ENCODE data around the gene LAYN.
A peak's percentile ranks its signal among the peaks of the same experiment; 100 is the strongest.

LAYN gene

DNA sequence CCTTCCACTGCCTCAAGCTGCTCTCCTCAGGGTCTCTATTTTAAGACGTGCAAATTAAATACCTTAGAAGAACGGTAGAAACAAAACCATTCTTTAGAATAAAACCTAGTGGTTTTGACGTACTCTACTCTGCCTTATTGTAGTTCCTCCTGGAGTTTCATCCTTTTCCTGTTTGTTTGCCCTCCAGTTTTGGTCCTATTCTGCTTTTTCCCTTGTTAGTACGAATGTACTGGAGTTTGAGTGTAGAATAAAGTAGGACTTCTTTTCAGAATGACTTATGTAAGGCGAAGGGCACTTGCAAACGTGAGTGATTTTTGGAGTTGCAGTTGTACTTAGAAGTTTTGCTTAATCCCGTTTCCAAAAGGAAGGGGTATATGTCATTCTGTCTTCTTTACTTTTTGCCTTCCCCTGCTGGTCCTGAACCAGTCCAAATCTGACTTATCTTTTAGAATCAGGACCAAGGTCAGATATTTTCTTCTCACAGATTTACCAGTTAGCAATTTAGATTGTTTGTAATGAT lies 63.2 kb downstream of the LAYN start:
- TF ChIP-seq, protein P1, sequence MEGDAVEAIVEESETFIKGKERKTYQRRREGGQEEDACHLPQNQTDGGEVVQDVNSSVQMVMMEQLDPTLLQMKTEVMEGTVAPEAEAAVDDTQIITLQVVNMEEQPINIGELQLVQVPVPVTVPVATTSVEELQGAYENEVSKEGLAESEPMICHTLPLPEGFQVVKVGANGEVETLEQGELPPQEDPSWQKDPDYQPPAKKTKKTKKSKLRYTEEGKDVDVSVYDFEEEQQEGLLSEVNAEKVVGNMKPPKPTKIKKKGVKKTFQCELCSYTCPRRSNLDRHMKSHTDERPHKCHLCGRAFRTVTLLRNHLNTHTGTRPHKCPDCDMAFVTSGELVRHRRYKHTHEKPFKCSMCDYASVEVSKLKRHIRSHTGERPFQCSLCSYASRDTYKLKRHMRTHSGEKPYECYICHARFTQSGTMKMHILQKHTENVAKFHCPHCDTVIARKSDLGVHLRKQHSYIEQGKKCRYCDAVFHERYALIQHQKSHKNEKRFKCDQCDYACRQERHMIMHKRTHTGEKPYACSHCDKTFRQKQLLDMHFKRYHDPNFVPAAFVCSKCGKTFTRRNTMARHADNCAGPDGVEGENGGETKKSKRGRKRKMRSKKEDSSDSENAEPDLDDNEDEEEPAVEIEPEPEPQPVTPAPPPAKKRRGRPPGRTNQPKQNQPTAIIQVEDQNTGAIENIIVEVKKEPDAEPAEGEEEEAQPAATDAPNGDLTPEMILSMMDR (IDR thresholded peaks at IDR 0.05; ENCODE audit: low read depth, low read length, missing control alignments): no peak
- Histone ChIP-seq H3K36me3 (replicated peaks) (no peaks in the 10 kb centered on the region), H3K27me3 (replicated peaks) (no peaks in the 10 kb centered on the region), H3K27ac (peak overlapping the region; percentile 93), H3K4me3 (ENCODE audit: low read depth, low read length) (peak overlapping the region; percentile 86)
- in situ Hi-C loops (cut with HindIII; ENCODE audit: low pct_ligation_motif_present, low sequenced_read_pairs): no loop called here
- DNase-seq: no peak

- H3K36me3 ChIP-seq (replicated peaks): no peaks in the 10 kb centered on the region
- TF ChIP-seq, protein P1 (IDR thresholded peaks at IDR 0.05; ENCODE audit: low read depth, low read length, missing control alignments): peak; percentile 54
- peak overlapping the region; percentile 86 for H3K4me3 ChIP-seq (ENCODE audit: low read depth, low read length)
- no peak overlapping the region for H3K27ac ChIP-seq
- in situ Hi-C loops (cut with HindIII; ENCODE audit: low pct_ligation_motif_present, low sequenced_read_pairs): no loop called here
- no peaks in the 10 kb centered on the region for H3K27me3 ChIP-seq (replicated peaks)
- DNase-seq: peak; percentile 34
Measured at GRCh38 chr11:111604392-111605009, 64.0 kb downstream of the LAYN start.

DNA sequence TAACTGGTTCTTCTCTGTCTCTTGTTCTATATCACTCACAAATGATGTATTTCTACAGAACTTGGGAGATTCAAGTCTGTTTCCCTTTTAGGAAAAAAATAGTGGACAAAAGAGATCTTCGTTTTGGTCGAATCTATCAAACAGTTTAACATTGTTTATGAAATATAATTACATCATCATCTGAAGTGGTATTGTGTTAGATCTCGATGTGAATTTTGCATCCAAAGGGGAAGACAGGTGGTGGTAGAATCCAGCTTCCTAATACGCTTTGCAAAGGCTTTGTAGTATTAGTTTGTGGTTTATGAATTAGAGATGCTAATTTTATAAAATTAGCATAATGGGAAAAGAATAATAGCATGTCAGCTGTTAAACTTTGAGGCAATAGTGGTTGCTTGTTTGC lies 65.2 kb downstream of the LAYN start:
- in situ Hi-C loops (cut with HindIII; ENCODE audit: low pct_ligation_motif_present, low sequenced_read_pairs): no loop called here
- TF ChIP-seq, protein P1 (IDR thresholded peaks at IDR 0.05; ENCODE audit: low read depth, low read length, missing control alignments): no peak
- H3K36me3 ChIP-seq (replicated peaks): no peaks in the 10 kb centered on the region
- no peak overlapping the region for H3K4me3 ChIP-seq (ENCODE audit: low read depth, low read length)
- no peak overlapping the region for H3K27ac ChIP-seq
- H3K27me3 ChIP-seq (replicated peaks): no peaks in the 10 kb centered on the region
- DNase-seq: no peak

DNA sequence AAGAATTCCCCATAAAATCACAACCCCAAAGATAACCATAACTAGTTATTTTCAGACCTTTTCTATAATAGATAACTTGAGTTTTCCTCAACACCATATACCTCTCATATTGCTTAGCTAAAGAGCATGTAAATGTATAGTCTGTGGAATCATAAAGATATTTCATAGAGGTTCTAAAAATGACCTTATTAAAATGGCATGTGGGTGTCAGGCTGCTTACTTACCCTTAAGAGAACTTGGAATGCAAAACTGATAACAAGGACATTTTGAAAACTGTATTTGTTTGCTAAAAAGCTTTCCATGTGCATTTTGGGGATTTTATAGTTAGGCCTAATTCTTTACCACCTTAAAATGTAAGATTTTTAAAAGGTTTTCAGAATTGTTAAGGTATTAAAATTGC lies 66.5 kb downstream of the LAYN start:
- H3K4me3 ChIP-seq (ENCODE audit: low read depth, low read length): no peak overlapping the region
- TF ChIP-seq, protein P1 (IDR thresholded peaks at IDR 0.05; ENCODE audit: low read depth, low read length, missing control alignments): no peak
- H3K27ac ChIP-seq: no peak overlapping the region
- in situ Hi-C loops (cut with HindIII; ENCODE audit: low pct_ligation_motif_present, low sequenced_read_pairs): no loop called here
- no peaks in the 10 kb centered on the region for H3K27me3 ChIP-seq (replicated peaks)
- no peaks in the 10 kb centered on the region for H3K36me3 ChIP-seq (replicated peaks)
- no peak for DNase-seq

DNA sequence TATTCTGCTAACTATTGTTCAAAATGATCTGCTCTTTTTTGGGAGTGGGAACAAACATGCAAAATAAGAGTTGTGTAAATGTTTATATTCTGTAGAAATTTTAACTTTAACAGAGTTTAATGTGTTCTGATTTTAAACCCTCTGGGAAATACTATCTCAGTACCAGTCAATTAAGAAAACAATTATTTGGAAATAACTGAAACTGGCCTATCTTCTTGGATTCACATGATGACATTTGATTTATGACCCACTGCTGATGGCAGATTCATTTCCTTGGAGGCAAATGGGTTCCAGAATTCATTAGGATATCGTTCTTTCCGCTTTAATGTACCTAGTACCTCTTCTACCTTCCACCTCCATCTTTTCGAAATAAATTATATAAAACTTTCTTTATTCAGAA lies 67.2 kb downstream of the LAYN start:
- Histone ChIP-seq H3K4me3 (ENCODE audit: low read depth, low read length) (no peak overlapping the region), H3K27me3 (replicated peaks) (no peaks in the 10 kb centered on the region), H3K36me3 (replicated peaks) (no peaks in the 10 kb centered on the region), H3K27ac (no peak overlapping the region)
- no peak for DNase-seq
- in situ Hi-C loops (cut with HindIII; ENCODE audit: low pct_ligation_motif_present, low sequenced_read_pairs): no loop called here
- TF ChIP-seq, protein P1 (IDR thresholded peaks at IDR 0.05; ENCODE audit: low read depth, low read length, missing control alignments): no peak

Data from brain microvascular endothelial cell (primary cell).